Stimulated activated CD8-positive, alpha-beta memory T cell treated with anti-CD3 and anti-CD28 coated beads, Interleukin-4, amount 100 ng/mL, for 24 hours (primary cell): ENCODE measurements around the gene PDGFC.

Experiments used
- DNase-seq: peaks from one replicate; pipeline ENCODE4 v3.0.0-alpha.2; 2020; ENCODE audit warnings: low read depth

Gene PDGFC

DNA sequence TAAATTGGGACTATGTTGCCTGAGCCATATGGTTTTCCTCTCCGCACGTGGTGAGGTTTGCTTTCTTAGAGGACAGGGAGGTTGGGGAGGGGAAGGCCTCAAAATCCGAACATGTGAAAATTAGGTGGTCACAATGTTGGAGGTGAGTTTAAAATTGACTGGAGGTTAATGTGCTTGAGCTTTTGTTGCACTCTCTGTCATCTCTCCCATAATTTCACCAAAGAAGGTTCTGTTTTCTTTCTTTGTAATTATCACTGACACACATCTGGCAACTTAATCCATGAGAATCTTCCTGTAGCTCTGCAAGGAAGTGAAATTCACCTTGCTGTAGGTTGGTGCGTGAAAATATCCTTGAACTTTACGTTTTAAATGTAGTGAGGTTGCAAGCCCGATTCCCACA lies 225.5 kb downstream of the PDGFC start:
- no peak for DNase-seq

DNA sequence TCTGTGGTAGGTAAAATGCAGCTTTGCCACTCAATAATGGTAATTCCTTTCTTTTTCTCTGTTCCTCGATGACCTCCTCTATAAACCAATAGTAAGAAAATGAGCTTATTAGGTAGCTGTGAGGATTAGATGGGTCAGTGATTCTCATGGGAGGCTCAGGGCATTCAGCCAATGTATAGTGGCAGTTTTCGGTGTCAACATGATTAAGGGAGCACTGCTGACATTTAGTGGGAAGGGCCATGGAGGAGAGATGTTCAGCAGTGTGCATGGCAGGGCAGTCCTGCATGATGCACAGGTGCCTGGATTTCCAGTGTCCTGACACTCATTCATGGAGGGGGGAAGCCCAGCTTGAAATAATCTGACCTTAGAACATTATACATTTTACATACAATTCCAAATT lies 232.8 kb downstream of the PDGFC start:
- DNase-seq: no peak

DNA sequence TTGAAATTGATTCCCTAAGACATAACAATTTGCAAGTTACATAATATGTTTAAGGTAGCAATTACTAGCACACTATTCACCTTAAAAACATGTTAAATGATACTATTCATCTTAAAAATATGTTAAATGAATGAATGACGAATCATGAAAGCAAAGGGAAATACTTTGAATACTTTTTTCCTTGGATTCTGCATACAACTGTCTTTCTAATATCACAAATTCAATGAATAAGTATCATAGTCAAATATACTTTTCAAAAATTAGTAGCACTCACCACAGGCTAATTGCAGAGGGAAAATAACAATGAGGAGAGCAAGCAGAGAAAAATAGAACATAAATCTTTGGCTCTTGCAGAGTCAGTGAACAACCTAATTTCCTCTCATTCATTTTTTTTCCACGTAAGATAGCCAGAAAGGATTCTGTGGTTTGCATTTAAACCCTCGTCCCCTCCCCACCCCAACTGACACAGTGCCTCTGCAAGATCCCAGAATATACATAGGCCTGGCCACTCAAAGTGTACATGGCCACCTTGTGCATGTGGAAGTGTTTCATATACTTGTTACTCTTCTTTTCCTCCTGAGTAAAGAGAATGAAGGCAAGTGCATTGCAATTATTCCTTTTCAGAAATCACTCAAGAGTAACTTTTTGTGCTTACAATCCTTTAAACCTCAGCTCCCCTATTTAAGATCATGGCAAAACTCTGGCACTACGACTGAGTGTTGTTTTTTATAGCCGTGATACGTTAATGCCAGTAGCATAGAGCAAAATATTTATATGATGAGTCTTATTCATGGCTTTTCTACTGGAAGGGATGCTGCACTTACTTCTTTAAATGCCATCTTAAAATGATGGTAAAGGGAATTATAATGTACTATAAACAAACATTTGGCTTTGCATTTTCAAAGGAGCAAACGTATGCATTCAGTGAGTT lies 236.4 kb downstream of the PDGFC start:
- DNase-seq: no peak

DNA sequence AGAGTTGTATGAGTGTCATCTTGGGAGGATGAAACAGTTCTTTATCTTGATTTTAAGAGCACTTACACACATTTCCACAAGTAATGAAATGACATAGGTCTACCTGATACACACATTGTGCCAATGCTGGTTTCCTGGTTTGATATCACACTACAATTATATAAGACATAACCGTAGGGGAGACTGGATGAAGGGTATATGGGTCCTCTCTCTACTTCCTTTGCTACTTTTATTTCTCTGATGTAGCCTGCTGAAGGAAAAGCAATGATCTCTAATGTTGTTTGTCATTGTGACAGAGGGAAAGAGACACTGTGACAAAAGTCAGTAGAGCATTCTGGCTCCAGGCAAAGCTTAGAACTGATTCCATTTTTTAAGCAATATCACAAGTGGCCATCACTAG lies 238.0 kb downstream of the PDGFC start:
- no peak for DNase-seq

DNA sequence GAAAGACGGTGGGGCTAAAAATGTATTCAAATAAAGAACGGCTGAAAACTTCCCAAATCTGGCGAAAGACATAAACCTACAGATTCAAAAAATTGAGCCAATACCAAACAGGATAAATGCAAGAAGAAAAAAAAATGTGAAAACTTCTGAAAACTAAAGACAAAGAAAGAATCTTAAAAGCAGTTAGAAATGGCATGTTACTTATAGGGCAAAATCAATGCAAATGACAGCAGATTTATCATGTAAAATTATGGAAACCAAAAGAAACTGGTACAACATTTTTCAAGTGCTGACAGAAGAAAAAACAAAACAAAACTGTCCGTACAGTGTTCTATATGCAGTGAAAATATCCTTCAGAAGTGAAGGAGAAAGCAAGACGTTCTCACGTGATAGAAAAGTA lies 239.0 kb downstream of the PDGFC start:
- no peak for DNase-seq

DNA sequence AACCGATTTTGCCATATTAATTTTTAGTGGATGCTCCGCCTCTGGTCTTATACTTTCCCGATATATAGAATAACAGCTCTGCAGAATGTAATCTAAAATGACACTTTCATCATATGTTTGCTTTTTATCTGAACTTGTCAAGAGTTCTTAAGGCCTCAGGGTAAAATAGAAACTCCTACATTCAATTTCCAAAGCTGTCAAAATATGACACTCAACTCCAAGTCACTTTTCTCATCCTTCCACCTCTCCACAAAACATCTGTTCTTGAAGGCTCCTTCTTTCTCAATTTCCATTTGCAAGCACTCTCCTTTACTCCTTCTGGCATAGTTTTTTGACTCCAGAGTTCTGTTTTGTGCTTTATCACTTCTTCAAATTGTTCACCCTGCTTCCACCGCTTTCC lies 242.2 kb downstream of the PDGFC start:
- DNase-seq: no peak

DNA sequence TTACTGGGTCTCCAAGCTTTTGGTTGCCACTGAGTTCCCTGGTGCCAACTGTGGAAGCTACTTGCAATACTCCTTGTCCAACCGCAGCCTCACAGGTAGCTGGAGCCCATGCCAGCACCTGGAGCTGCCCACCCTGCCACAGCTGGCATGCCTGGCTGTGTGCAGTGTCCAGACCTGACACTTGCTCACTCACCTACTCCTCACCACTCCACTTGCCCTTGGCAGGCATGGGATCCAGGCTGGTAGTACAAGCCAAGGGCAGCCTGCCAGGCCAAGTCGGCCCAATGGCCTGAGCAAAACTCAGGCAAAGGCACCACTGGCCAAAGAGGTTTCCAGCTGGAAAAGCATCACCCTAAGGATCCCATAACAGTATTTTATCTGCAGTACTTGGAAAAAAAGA lies 246.3 kb downstream of the PDGFC start:
- no peak for DNase-seq

DNA sequence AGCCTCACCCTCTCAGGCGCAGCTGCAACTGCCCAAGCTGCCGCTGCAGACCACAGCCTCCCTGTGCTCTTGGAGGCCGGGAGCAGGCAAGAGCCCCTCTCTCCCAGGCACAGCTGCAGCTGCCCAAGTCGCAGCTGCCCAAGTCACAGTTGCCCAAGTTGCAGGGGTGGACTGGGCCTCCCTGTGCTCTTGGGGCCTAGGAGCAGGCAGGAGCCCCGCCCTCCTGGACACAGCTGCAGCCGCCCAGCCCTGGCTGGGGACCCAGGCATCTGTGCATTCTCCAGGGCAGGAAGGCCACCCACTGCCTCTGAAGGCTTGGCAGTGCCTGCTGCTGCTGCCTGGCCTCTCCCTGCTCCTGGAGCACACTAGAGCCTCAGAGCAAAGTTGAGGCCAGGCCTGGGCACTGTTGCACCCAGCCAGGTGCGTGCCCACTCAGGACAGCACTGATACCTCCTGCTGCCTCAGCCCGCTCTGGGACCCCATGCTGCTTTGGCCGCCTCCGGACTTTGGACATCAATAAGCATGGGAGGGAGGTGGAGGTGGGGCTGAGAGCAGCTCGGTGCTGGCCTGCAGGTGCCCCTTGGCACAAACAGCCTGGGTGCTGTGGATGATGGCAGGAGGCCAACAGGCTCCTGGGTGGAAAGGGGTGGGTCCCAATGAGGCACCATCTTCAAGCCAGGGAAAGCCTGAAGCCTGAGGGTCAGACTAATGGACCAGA lies 247.5 kb downstream of the PDGFC start:
- DNase-seq: no peak

DNA sequence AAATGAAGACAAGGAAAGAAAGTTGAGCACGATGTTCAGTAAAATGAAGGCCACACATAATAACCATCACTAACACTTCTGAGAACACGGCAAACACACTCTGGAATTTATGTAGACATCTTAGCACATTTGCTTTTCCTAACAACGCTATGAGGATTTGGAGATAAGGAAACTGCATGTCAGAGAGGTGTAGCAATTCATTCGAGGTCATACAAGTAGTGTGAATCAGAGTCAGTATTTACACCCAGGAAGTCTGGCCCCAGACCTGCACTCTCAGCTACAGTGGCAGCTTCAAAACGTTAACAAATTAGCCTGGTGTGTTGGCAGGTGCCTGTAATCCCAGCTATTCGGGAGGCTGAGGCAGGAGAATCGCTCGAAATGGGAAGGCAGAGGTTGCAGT lies 253.4 kb downstream of the PDGFC start:
- DNase-seq: no peak

DNA sequence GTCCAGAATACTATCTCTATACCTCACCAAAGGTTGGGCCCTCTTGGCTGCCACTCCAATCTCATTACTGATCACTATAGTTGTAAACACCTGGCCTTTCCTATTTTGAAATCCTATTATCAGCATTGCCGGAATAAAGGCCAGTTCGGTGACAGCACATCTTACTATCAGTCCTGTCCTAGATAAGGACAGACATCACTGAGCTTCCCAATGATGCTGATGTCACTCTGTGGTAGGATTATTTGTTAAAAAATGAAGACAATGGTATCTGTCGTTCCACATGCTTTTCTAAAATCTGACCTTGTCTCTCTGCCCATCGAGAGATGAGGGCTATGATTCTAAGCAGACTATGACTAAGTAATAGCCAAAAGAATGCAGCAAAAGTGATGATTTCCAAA lies 260.4 kb downstream of the PDGFC start:
- DNase-seq: no peak
